CD4-positive, alpha-beta T cell treated with Interleukin-4 for 4 hours (primary cell): ENCODE measurements around the gene TNFRSF18.
A peak's percentile ranks its signal among the peaks of the same experiment; 100 is the strongest.

Experiments
- DNase-seq: peaks from one replicate; pipeline ENCODE4 v3.0.0-alpha.2; 2020

The TNFRSF18 gene

DNA sequence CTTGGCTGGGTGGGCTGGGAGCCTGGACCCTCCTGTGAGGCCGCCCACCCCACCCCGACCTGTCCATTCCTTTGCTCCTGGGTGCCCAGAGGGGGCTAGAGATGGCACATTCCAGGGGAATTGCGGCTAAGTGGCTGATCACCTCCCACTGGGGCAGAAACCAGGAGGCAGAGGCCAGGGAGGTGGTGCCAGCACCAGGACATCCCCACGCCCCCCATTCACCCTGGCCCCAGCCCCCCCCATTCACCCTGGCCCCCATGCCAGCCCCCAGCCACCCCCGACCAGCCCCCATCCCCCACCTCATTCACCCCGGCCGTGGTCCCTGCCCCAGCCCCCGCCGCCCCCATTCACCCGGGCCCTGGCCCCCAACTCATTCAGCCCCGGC lies 33.9 kb upstream of the TNFRSF18 start:
- no peak for DNase-seq

DNA sequence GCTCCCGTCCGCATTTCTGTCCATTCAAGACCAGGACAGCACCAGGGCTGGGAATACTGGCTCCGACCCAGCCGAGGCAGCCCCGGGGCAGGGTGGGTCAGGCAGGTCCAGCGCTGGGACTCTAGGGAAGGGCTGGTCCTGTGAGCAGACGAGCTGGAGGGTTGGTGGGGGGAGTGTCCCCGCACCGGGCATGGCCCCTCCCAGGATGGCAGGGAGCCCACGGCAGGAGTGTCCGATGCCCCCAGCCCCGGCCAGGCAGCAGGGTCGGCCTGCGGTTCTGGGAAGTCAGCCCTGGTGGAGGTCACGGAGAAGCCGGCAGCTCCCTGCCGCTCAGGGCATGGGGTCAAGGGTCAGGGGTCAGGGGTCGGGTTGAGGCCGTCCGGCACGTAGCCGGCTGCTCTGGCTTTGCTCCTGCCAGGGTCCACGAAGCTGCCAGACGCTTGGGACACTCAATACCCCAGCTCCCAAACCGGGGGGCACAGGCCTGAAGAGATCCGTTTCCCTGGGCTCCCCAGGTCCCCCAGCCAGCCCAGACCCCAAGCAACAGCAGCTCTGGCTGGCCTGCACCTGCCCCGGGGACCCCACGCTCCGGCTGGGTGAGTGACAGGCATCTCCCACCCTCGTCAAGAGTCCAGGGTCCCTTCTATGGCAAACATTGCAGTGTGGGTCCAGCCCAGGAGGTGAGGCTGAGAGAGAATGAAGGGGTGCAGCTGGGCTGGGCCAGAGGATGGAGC lies 33.4 kb upstream of the TNFRSF18 start:
- DNase-seq: no peak

DNA sequence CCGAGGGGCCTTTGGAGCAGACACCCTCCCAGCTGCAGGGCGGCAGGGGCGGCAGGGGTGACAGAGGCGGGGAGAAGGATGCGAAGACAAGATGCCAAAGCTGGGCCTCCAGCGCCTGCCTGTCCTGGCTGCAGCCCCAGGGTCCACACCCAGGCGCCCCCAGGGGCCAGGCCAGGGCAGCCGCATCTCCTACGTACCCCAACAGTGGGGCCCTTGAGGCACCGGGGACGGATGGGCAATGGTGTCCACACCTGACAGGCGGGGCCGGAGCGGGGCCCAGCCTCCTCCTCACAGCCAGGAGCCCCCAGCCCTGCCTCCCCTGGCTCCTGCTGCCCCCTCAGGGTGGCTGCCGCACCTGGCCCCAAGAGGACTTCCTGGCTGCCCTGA lies 32.8 kb upstream of the TNFRSF18 start:
- no peak for DNase-seq

DNA sequence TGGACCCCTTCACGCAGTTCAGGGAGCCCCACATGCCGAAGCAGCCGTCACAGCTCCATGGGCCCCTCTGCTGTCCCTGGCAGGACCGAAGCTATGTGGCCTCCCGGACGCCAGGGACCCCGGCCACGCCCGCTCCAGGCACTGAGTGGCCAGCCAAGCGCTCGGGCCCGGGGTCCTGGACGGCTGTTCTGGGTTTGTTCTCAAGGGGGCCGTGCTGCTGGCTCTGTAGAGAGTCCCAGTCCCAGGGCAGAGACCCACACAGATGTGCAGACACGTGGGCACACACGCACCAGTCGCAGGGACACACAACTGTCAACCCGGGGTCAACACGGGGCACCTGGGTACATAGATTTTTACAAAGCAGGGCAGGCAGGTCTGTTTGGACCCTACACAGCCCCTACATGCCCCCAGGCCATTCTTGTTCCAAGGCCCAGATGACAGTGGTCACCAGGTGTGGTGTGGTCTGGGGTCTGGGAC lies 32.3 kb upstream of the TNFRSF18 start:
- DNase-seq: no peak

DNA sequence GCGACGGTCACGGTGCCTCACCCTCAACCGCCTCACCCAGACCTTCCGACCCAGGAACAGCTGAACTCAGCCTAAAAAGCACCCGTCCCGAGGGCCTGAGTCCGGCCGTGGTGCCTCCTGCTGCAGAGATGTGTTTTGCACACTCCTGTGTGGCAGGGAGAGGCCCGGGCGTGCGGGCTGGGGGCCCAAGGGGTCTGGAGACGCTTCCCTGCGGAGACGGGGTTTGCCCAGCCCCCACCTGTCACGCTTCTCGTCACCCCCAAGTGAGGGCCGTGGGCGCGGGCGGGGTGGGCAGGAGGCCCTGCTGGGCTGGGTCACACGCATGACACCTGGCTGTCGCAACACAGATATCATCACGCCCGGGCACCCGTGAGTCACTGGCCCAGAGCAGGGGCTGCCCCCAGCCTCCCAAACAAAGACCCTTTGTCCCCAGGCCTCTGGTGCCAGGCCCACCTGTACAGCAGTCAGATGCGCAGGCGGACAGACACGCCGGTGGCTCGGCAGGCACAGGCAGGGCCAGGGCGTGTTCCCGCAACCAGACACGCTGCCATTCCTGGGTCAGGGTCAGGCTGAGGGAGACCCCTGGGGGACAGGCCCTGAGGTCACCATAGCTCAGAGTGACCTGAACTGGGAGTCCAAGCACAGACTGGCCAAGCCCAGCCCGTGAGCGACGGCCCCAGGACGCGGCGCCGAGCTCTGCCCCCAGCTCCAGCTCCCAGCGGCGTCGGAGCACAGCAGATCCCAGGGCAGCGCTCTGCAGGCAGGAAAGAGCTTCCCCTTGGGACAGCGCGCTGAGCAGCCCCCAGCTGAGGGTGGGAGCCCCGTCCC lies 31.7 kb upstream of the TNFRSF18 start:
- no peak for DNase-seq

DNA sequence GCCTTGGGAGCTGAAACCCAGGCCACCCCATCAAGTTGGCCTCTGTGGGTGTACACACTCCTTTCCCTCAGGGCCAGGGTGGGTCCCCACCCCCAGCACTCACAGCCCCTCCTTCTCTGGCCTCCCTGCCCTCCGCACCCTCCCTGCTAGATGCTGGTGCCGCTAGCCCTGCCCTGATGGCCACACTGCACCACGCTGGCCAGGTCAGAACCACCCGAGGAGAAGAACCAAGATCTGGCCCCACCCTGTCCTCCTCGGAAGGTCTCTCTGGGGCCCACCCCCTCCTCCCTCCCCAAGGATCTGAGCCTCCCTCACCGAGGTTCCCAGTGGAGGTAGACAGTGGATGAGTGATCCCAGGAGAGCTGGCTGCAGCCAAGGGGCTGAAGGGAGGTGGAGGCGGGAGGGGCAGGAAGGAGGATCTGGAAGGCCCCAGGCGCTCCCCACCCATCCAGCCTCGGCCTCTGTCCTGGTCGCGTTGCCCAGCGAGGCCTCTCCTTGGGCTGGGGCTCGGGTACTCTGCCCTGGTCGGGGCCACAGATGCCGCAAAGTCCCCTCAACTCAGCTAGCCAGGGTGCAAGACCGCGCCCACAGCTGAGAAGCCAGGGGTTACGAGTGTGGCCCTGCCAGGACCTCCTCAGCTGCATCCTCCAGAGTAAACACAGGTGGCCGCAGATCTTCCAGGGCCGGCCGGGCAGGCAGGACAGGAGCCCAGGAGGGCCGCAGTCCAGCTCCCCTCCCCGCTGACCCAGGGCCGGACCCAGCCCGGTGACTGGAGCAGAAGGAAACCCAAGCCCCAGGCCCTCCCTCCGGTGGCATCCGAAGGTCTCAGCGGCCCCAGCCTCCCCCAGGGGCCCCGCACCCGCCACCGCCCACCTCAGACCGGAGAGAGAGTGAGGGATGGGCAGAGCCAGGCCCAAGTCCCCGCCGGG lies 30.8 kb upstream of the TNFRSF18 start:
- no peak for DNase-seq

DNA sequence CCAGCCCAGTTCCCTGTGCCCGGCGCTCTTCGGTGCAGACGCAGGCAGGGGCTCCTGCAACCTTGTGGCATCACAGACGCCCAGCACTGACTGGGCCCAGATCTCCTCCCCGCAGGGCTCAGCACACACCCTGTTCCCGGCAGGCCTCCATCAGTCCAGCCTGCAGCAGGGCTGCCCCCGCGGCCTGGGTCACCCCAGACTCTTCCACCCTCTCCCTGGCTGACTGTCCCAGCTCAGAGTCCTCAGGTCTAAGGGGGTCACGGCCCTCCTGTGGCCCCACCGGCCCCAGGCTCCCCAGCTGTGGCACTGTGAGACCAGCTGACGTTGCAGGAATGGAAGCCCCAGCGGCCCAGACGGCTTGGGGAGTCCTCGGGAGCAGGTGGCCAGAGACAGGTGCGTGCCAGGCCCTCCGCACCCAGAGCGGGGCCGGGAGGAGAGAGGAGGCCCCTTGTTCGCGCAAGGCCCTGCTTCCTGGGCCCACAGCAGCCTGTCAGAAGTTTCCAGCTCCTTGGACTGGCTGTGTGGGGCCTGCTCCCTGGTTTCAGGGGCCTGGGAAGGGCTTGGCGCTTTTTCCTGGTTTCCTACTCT lies 29.9 kb upstream of the TNFRSF18 start:
- no peak for DNase-seq

DNA sequence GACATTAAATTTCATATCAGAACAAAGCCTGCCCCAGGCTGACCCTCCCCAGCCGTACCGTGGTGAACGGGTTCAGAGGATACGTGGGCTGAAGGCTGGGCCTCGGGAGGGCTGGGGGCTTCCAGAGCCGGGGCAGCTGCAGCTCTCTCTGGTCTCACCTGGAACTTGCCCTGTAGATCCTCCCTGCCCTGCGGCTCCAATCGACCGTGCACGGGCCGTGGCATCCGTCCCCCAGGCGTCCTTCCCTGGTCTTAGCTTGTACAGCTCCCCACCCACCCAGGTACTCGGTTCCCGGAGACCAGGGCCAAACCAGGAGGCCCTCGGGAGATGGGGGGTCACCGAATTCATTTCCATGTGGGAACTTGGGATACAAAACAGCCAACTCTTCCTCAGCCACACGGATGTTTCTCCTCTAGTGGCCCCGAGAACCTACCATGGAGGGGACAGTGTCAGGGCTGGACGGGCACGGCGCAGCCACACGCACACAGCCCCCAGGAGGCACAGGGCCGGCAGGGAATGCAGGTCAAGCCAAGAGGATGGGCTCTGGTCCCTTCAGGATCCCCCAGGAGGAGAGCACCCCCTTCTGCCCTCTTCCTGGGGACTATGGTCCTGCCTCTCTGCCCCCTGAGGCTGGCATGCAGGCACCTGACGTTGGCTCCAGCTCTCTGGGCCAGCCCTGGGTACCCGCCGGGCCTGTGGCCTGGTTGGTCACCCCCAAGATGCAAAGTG lies 28.8 kb upstream of the TNFRSF18 start:
- DNase-seq: no peak

DNA sequence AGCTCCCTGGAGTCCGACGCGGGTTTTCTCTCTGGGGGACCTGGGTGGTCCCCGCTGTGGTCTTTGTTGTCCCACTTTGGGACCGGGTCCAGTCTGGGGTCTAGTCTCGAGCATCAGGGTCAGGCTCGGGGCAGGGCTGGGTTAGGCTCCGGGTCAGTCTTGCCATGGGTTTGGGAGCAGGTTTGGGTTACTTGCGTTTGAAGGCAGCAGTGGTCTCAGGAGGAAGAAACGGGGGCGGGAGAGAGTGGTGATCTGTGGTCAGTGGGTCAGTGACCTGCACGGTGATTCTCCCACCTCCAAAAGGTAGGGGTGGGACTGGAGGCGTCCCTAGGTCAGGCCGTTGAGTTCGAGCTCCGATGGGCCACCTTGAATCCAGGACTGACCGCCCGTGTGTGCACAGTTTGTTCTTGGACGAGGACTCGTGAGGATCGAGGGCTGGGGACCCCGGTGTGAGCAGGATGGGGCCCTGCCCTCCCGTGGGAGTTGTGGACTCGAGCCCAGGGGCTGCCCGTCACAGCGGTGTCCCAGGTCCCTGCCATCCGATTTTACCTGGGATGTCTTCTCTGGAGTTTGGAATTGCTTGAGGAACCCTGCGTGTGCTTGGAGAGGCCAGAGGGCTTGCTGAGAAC lies 27.9 kb upstream of the TNFRSF18 start:
- no peak for DNase-seq

DNA sequence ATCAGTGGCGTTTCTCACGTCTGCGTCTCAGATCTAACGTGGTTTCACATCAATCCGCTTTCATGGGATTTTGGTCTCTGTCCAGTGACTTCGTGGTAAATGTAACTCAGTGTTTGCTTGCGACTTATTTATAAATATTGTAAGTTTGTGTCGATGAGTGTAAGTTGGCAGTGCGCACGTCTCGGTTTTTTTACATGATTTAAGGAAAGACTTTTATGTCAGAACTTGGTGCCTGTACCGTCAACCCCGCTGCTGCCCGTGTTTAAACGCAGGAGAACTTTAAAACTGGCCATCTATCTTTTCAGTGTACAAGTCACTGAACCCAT lies 27.1 kb upstream of the TNFRSF18 start:
- DNase-seq: no peak

DNA sequence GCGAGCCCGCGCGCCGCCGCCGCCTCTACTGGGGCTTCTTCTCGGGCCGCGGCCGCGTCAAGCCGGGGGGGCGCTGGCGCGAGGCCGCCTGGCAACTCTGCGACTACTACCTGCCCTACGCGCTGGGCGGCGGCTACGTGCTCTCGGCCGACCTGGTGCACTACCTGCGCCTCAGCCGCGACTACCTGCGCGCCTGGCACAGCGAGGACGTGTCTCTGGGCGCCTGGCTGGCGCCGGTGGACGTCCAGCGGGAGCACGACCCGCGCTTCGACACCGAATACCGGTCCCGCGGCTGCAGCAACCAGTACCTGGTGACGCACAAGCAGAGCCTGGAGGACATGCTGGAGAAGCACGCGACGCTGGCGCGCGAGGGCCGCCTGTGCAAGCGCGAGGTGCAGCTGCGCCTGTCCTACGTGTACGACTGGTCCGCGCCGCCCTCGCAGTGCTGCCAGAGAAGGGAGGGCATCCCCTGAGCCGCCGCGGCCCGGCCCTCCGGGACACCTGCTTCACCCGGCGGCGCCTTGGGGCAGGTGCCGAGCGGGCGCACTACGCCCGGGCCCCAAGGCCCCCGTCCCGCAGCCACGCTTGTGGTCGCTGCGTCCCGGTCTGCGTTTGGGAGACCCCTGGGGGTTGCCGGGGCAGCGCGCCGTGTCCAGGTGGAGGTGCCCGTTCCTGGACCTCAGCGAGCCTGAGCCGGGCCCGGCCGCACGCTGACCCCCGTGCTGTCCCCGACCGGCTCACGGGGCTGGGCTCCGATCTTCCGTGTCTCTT lies 26.6 kb upstream of the TNFRSF18 start:
- DNase-seq: no peak

DNA sequence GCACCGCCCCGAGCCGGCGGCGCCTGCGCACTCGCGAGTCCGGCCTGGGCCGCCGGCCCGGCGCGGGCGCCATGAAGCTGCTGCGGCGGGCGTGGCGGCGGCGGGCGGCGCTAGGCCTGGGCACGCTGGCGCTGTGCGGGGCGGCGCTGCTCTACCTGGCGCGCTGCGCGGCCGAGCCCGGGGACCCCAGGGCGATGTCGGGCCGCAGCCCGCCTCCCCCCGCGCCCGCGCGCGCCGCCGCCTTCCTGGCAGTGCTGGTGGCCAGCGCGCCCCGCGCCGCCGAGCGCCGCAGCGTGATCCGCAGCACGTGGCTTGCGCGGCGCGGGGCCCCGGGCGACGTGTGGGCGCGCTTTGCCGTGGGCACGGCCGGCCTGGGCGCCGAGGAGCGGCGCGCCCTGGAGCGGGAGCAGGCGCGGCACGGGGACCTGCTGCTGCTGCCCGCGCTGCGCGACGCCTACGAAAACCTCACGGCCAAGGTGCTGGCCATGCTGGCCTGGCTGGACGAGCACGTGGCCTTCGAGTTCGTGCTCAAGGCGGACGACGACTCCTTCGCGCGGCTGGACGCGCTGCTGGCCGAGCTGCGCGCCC lies 25.9 kb upstream of the TNFRSF18 start, which contains the start of gene B3GALT6:
Gene B3GALT6 (plus strand): TSS at position 30 of the 588 bp plus-strand sequence. CDS start 42 bp downstream, at position 72.
- DNase-seq: no peak

DNA sequence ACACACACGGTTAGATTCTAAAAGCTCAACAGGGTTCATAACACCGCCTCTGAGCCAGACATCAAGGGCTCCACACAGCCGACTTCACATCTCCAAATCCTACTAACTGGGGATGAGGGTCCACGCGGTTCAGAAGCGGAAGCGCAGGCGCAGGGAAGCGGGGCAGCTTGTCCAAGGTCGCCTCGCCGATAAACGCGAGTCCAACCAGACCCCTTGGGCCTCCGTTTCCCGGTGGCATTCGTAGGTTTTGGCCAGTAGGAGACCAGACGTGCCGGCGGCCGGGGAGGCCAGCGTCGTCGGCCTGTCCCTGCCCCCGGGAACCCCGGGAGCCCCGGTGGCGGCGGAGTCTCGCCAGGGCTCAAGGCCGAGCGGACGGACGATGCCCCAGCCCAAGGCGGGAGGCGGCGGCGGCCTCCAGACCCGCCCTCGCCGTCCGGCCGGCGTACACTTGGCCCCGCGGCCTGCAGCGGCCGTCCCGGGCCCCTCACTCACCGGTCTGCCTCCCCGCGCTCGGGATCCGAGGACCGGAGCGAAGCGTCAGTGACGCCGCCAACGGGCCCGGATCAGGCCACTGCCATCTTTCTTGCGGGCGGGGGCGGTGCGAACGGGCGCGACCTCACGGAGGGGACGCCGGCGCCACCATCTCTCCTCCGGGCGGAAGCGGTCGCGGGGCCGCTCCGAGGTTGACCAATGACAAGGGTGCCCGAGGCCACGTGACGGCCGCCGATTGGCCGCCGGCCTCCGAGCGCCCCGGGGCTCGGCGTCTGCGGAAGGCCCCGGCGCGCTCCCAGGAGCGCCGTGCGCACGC lies 25.2 kb upstream of the TNFRSF18 start, which contains the start of gene SDF4:
Gene SDF4 (minus strand): TSS at position 602 of the 808 bp plus-strand sequence. CDS start 3,229 bp downstream, outside the sequence.
- peak; percentile 97 for DNase-seq

DNA sequence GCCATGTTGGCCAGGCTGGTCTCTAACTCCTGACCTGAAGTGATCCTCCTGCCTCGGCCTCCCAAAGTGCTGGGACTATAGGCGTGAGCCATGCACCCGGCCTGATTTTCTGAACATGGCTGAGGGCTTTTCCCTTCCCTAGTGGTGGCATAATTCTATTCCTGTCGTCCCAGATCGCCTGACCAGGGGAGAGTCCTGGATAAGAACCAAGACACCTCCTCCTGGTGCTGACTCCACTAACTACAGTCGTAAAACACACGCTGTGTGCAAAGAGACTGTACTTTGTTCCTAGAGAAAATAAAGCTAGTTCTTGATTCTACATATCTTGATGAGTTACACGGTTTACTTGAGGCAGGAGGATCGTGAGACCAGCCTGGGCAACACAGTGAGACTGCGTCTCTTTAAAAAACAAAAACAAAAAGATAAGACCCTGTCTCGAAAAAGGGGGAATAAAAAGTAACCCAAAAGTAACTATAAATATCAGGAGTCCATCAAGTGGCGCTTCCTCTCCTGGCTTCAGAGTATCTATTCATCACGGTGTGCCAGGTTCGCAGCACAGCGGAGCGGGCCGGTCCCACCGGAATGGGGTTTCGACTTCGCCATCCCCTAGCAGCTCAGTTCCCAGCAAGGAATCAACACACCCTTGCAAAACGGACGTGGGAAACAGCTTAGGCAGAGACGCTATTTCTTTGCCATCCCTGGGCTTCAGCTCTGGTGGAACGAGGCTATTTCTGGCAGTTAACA lies 24.4 kb upstream of the TNFRSF18 start:
- DNase-seq: no peak

DNA sequence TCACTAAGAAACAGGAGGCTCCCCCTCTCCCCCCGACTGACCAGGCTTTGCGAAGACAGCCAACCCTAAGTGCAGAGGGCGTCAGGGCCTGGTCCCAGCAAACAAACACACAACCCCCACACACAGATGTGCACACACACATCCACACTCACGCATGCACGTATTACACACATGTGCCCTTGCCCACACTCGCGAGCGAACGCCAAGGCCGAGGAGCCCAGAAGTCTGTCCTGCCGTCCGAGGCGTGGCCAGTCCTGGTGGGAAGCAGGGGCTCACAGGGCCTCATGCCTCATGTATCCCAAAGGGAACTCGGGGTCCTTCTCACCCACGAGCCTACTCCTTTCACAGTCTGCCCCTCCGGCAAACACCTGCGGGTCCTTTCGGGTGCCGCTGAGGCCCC lies 23.4 kb upstream of the TNFRSF18 start:
- no peak for DNase-seq

DNA sequence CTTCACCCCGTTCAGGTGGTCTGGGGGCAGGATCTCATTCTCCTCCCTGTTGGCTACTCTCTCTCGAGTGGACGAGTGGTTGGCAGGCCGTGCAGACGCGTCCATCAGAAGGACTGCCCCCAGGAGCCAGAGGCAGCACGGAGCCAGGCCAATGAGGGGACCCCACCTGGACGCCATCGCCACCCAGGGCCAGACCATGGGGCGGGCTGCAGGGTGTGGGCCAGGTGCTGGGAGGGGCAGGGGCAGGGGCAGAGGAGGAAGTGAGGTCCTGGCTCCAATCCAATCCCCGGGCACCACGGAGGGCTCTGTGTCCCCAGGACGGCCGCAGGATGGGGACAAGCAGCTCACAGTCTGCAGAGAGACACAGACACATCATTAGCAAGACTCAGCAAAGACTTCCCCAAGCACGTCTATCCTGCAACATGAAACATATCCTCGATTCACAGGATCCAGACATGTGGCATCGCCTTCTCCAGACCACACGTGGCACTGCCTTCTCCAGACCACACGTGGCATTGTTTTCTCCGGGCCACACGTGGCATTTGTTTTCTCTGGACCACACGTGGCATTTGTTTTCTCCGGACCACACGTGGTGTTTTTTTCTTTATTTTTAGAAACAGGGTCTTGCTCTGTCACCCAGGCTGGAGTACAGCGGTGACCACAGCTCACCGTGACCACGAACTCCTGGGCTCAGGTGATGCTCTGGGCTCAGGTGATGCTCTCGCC lies 22.4 kb upstream of the TNFRSF18 start:
- no peak for DNase-seq

DNA sequence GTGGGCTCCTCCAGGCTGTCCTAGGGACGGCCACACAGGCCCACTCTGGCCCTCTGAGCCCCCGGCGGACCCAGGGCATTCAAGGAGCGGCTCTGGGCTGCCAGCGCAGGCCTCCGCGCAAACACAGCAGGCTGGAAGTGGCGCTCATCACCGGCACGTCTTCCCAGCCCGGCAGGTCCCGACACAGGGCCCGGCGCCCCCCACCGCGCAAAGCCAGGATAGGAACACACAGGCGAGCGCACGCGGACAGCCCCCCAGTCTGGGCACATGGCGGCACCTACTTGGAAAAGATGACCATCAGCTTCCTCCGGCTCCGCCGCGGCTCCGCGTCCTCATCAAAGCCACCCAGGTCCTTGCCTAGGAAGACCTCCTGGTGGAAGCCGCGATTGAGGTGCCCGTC lies 21.8 kb upstream of the TNFRSF18 start:
- DNase-seq: no peak

DNA sequence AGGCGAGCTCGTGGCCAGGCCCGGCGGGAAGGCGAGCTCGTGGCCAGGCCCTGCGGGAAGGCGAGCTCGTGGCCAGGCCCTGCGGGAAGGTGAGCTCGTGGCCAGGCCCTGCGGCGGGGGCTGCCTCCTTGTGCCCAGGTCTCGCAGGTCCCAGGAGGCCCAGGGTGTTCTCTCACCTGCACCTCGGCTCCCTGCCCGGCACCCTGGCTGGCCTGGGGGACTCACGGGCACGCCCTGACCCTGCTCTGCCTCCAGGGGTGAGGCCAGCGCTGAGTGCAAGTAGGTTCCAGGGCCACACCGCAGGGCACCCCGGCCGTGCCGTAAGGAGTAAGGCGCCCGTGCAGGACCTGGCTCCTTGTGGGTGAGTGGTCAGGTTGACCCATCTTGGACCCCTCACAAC lies 21.0 kb upstream of the TNFRSF18 start:
- DNase-seq: no peak
